GM19240 (cell line): ENCODE measurements around the gene ST7.
"Not testable (repeated sequence)": the region's sequence is repeated elsewhere in the genome, so short reads cannot be mapped to it uniquely, and the experiment has no call there.

ENCODE experiments used
- DNase-seq: peaks from one replicate; pipeline ENCODE4 v3.0.0; 2011; ENCODE audit warnings: low spot score; ENCODE audit not compliant: insufficient read length

Gene ST7

DNA sequence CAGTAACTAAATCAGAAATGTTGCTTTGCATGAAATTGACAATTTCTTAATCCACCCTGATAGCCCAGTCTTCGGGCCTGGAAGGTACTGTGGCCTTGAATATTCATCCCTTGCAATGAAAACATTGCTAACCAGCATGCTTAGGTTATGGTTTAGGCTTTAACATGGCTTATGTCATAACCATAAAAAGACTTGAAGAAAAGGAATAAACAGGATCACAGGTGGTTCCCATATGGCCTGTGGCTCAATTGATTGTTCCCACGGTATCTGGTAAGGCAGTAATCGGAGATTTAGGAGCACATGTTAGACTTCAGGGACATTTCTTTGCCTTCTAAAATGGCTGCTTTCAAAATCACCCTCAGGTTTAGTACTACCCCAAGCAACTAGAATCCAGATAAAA lies 139.5 kb downstream of the ST7 start:
- DNase-seq, result no peak

DNA sequence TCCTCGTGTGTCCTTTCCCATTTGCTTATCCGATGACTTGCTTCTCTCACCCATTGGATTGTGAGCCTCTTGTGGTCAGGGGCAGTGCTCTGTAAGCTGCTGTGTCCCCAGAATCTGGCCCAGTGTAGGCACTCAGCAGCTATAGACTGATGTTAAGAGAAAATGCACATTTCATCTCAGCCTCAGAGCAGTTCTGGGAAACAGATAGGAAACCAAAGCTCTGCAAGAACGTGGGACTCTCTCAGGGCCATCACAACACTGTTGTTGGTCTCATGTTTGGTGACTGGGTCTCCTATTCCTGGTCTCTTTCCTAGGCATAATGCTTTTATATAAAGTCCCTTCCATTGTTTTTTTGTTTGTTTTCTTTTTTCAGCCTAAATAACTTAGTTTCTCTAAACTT lies 141.2 kb downstream of the ST7 start:
- no peak for DNase-seq

DNA sequence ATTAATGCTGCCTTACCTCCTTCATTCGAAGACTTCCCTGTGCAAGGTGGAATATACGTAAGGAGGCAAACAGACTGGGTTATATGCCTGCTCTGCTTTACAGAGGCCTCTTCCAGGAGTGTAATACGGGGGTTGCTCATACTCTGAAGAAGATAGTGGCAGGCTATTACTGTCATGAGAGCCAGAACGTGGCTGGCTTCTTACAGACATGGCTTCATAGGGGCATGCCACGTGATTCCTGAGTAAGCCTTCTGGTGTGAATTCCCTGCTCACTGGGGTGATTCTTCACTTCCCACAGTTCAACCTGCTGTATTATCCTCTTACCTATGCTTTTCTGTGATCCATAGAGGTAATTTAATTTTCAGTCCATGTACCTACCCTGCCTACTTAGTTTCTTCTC lies 141.8 kb downstream of the ST7 start:
- DNase-seq, result no peak

DNA sequence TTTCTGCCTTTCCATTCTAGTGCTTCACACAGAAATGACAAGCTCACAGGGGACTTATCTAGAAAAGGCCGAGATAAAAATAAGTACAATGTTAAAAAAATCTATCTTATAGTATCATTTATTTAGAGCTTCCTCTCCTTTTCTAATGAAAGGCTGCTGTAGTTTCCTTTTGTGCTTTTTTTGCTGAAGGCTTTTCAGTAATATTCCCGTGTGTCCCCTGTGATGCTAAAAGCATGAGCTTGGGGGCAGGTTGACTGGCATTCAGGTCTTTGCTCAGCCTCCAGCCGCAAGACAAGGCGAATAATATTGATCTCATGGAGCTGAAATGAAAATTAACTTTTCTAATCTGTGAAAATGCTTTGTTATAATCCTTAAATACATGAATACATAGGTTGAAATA lies 143.0 kb downstream of the ST7 start:
- DNase-seq, result no peak

DNA sequence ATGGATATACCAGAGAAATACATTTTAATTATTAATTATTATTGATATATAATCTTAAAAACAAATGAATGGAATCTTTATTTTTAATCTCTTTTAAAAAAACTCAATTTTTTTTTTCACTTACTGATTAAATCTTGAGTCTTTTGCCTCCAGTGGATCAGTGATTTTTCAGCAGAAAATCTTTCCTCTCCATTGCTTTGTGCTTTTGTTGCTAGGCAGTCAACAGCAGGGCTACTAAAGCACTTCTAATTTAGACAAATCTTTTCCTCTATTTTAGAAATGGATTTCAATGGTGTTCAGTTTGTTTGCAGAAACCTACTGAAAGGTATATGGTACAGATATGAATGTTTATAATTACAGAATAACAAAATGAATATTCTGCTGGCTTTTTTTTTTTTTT lies 143.6 kb downstream of the ST7 start:
- no peak for DNase-seq

DNA sequence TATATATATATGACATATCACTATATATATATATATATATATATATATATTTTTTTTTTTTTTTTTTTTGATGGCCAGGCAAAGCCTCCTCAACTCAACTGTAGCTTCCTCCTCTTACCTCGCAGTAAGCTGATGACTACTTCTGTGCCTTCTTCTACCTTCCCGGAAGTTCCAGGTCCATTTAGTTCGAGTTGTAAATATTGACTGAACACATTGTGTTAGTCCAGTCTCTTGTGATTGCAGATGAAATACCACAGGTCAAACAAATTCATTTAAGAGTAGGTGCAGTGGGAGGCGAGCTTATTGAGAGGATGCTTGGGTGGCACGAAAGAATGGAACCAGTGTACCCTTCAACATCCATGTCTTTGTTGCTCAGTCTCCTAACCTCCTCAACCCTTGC lies 144.6 kb downstream of the ST7 start:
- no peak for DNase-seq

DNA sequence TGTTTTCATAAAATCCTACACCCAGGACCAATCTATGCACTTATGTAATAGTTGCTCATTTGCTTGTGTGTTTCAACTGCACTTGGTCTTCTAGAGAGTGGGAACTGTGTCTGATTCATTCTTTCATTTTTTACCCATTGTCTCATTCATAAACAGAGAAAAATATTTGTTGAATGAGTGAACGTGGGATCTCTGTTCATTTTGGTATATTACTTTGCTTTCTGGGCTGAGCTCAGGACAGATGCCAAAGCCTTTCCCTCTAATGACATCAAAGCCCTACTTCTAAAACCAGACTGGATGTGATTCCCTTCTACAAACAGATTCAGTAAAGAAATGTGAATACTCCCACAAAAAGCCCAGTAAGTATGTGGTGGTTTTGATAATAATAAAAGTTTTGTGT lies 145.2 kb downstream of the ST7 start:
- DNase-seq, result no peak

DNA sequence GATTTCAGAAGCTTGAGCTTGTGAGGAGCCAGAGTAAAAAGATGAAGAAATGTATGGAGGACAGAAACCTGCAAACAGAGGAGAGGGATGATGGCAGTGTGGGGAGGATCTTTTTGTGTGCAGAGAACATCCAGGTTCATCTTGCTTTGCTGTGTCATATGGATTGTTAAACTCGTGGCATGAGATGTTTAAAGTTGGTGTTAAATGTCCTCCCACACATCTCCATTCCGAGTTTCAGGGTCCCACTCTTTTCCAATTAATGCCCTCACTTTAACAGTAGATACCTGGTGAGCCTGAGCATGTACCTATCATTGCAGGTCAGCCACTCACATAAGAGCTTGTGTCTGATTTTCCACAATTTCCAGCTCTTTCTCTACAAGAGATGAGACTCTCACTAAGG lies 147.7 kb downstream of the ST7 start:
- no peak for DNase-seq

DNA sequence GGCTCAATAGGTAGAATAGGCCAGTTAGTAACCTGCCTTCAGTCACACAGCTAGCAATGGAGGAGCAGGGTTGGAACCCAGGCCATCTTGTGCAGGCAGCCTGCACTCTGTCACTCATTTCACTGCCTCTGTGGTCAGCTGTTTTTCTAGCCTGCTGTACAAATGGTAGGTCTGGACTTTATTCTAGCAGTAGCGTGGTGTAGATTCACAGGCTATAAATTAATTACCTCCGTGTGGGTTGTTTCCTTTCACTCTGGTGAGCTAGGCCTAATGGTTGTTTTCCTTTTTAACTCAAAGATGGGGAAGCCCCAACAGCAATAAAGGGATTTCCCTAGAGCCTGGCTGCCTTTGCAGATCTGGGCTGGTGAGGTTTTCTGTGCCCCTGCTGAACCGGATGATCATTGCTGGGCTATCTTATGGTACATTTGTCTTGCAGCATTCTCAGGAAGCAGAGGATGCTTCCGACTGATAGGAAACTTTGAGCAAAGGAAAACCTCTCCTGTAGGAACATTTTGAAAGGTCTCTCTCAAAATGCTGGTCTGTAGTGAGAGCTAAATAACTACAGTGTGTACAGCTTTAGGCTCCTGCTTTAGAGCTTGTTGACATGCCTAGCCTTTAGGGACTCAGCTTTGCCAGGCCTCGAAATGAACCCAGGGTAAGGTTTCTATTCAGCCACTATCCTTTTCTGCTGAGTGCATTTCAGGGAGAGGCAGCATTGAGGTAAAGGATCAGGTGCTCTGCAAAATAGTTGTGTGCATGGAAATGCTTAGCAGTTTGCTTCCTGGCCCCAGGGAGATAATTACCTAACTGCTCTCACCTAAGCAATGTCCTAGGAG lies 157.4 kb downstream of the ST7 start:
- peak; percentile 36 for DNase-seq

DNA sequence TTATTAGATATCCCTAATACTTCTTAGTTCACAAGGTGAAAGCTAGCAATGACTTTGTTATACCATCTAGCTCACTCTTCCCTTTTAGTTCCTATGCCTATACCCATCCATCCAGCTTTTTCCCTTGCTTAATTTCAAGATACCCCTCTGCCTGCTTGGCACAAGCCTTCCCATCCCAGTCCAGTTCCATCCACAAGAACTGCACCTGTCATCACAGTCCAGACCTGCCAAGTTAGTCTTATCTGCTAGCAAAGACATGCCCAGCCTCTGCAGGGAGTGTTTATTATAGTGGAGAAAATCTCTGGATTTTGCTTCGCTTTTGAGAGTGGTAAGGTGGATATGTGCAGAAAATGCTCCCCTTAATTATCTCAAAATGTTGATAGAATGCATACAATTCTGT lies 158.2 kb downstream of the ST7 start:
- no peak for DNase-seq

DNA sequence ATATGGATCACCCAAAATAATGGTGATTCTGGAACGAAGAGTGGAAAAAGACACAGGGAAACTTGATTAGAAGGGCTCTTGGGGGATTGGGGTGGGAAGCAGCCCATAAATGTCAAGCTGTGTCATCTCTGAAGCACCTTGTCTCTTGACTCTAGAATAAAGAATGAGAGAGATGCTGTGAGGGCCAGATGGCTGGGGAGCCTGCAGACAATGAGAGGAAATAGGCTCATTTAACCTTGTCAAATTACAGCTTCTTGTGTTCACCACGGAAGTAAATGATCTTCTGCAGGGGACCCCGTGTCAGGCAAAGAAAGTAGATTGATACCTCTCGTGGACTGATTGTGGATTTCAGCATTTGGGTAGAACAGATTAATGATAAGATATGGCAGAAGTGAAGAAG lies 159.3 kb downstream of the ST7 start:
- no peak for DNase-seq

DNA sequence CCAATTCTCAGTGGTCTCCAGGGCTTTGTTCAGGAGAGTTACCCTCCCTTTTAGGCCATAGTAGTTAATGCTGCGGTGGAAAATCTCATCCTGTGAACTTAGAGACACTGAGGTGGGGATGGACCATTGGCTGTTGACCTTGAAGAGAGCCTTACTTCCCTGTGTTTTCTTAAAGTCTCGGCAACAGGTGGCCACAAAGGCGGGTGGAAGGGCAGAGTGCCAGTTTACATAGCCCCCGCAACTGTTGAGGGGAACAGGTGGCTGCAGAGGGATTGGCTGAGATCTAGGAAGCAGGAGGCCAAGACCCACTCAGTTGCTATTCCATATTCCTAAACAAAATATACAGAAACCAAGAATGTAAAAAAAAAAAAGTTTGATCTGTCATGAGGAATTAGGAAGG lies 160.6 kb downstream of the ST7 start:
- DNase-seq, result no peak

DNA sequence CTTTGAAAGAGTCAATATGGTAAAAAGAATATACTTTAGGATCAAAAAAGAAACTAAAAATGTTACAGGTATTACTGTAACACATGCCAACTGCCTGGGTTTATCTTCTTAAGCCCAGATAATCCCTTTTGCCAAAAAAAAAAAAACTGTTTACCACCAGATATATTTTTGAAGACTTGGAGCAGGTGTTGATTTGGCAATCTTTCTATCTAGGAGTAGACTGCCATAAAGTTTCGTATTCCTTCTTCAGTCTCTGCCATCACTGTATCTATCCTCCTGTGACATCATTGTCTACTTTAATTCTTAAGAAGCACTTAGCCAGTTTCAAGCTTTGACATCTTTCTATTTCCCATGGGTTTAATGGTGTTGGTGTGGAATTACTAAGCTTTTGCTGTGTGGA lies 161.0 kb downstream of the ST7 start:
- no peak for DNase-seq

DNA sequence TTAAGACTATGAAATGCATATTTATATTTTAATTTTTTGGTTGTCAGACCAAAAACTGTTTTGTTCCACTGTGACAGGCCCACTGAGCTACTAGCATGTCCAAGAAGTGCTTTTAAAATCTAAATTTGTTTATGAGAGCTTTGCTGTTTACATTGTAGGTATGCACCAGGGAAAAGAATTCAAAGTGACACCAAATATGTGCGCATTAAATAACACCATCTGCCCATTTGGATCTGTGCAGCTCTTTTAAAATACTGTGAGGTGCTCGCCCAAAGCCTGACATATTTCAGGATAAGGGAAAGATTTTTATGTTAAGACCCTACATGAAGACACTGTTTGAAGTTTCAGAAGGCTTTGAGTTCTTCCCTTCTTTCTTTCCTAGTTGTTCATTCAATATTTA lies 162.9 kb downstream of the ST7 start:
- DNase-seq, result no peak

DNA sequence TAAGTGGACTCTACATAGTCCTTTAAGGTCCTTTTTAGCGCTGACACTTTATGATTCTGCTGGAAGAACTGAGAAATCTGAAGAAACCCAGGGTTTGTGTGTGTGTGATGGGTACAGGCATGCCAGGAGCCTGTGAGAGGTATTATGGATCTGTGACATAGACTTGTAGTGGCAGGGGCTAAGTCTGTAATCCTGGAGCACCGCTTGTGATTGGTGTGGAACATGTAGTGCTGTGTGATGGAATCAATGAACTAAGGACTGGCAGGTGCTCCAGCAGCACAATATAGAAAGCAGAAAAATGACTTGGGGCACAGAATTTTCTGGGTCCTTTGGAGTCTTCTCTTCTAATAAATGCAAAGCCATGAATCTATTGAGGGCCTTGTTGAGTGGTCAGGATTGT lies 163.9 kb downstream of the ST7 start:
- DNase-seq, result no peak

DNA sequence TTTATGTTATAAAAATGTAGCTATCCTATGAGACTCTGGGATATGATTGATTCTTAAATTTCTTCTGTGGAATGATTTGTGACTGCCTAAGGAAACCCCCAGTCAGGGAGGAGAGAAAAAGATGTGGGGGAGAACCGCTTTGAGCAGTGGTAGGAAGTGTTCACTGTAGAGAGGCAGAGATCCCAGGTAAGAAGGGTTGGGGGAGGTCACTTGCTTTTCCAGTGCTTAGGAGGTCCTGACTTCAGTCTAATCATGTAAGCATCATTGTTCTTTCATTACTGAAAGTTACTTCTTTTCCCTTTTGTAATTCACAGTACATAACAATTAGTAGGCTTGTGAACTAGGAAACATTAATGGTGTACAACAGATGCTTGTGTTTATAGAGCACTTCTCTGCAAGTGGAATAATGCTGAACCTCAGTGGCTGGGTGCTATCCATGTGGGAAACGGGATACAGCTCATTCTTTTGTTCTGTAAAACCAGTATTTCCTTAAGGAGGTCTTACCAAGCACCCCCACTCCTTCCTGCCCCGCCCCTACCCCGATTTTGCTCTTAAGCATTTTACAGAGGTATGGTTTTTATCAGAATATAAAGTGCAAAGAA lies 165.4 kb downstream of the ST7 start:
- no peak for DNase-seq

DNA sequence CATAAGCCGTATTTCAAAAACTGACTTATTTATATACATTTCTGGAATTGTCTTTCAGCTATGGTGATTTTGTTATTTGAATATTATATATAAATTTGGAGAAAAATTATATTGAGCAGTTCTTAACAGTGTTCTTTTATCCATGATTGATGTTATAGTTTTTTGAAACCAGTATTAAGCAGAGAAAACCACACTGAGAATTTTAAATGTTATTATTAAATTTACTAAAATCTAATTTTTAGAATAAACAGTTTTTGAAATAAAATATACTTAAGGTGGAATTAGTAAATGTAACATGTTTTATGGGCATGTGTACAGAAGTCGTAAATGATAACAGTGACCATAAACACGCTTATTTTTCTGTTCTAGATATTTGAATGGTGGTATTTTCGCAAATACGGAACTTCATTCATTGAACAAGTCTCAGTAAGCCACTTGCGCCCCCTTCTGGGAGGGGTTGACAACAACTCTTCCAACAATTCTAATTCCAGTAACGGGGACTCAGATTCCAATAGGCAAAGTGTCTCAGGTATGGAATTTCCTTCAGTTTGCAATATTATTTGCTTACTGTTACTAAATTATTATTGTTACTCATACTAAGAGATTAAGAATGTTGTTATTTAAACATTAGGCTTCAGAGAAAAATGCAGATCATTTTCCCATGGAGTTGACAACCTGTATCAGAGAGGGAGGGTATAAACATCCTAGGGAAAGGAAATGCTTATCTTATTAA lies 166.1 kb downstream of the ST7 start:
- no peak for DNase-seq

DNA sequence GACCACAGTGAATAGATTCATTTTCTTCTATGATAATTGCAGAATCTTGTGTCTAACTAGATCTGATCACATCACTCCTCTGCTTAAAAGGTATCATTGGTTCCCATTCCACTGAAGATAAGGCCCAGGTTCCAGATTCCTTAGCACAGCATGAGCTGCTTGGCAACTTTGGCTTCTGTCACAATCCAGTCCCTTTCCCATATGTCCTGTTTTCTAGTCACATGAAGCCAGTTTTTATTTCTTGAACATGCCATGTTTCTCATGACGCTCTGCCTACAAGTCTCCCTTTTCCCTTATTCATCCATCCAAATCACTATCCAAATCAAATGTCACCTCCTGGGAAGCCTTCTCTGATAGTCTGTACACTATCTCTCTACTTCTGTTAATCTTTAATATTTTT lies 167.0 kb downstream of the ST7 start:
- not testable (repeated sequence) for DNase-seq

DNA sequence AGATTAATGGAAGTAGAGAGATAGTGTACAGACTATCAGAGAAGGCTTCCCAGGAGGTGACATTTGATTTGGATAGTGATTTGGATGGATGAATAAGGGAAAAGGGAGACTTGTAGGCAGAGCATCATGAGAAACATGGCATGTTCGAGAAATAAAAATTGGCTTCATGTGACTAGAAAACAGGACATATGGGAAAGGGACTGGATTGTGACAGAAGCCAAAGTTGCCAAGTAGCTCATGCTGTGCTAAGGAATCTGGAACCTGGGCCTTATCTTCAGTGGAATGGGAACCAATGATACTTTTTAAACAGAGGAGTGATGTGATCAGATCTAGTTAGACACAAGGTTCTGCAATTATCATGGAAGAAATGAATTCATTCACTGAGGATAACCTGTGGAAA lies 168.7 kb downstream of the ST7 start:
- DNase-seq, result not testable (repeated sequence)

DNA sequence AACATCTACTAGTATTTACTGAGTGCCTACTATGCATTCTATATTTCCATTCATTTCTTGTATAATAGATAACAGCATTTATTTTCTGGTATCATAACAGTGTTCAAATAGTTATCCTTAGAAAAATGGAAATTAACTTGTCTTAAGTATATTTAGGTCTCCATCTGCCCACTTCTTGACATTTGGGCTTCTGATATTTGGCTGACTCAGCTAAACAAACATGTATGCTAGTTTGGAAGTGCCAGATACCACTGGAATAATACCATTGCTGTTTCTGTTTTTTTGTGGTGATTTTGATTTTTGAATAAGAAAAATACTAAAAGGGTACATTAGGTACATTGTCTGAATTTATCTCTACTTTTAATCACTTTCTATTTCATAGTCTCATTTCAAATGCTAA lies 169.2 kb downstream of the ST7 start:
- no peak for DNase-seq

DNA sequence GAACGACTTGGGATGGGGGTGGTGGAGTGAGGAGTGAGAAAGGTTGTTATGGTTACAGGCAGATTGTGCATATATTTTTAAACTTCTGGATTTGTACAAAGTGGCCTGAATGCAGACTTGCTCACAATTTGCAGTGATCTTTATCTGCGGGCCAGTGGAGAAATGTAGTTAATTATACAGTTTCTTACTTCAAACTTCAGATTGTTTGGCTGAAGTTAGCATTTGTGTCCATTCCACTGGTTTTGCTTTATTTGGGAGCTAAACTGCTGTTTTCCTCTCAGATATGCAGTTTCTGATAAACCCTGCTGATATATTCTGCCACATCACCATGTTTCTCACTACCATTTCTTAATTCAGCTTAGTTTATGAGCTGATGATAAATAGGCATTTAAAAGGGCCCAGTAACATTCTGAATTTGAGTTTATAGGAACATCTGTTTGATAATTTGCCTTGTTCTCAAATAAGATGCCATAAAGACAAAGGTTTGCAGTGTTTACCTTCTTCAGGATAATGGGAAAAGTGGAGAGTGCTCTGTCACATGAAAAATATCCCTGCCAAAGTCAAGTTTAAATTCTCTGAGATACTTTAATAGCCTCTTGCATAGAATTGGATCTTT lies 170.1 kb downstream of the ST7 start:
- no peak for DNase-seq

DNA sequence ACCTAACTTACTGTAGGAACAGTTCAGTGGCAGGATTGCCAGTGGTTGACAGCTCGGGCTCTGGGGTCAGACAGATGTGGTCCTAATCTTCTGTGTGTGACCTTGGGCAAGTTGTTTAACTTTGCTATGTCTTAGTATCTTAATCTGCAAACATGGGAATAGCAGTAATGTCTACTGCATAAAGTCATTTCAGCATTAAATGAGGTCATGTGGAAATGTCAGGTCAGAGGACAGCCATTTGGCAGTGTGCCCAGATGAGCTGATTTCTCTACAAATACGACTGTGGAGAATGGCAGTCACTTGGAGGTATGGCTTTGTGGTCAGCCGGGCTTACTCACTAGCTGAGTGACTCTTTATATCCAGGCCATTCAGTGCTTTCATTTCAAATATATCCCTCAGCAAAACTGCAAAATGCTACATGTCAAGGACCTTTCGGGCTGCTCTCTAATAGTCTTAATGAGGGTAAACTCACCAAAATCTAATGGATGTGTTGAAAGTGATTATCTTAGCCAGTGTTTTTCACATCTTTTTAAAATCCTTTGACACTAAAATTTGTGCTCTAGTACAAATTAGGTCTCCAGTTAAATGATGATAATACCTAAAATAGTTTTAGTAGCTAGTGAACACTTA lies 171.4 kb downstream of the ST7 start:
- DNase-seq, result no peak
